Stomach (tissue), 9 donors: ENCODE measurements around the gene RTP2. TPM values are rescaled to one million over a fixed set of nuclear protein-coding genes. Genes with fewer than 3 reads are reported as not detected.

ENCODE experiments used
- DNase-seq, 2 donors: peaks; one replicate each; pipeline versions ENCODE4 v3.0.0 to v3.0.0-alpha.2; 2013 to 2019
- H3K27ac ChIP-seq, 5 donors: fragments of 200-600 bp in 4 of 5; sonication (generic) in 4 of 5; one replicate each; pipeline ENCODE4 v1.5.1; 2013 to 2019; ENCODE audit warnings: mild to moderate bottlenecking in 1 of 5, moderate library complexity in 1 of 5
- H3K27me3 ChIP-seq, 3 donors: fragments of 200-600 bp; sonication (generic); one replicate each; pipeline ENCODE4 v1.5.1; 2017 to 2019; ENCODE audit warnings: mixed run types in 1 of 3
- H3K36me3 ChIP-seq, 4 donors: fragments of 200-600 bp; sonication (generic); 1 replicate in 3 of 4; 2 replicates in 1 of 4; pipeline ENCODE4 v1.5.1; 2016 to 2019
- H3K4me1 ChIP-seq, 4 donors: fragments of 200-600 bp; sonication (generic); one replicate each; pipeline ENCODE4 v1.5.1; 2016 to 2019
- H3K4me3 ChIP-seq, 4 donors: fragments of 200-600 bp; sonication (generic) in 3 of 4; one replicate each; pipeline ENCODE4 v1.5.1; 2016 to 2019; ENCODE audit warnings: mild to moderate bottlenecking in 1 of 4
- H3K9me3 ChIP-seq, 4 donors: fragments of 200-600 bp; sonication (generic); one replicate each; pipeline ENCODE4 v1.5.1; 2016 to 2019
- EP300 ChIP-seq: sonication (generic); formaldehyde crosslinking; IDR thresholded peaks from one replicate; pipeline ENCODE4 v1.6.1; 2017; ENCODE audit warnings: antibody characterized with exemption
- POLR2A ChIP-seq, 4 donors: fragments of 450-650 bp; IDR thresholded peaks; one replicate each; pipeline ENCODE4 v1.6.1; 2016; ENCODE audit warnings: antibody characterized with exemption in 4 of 4, control low read depth in 2 of 4, mild to moderate bottlenecking in 1 of 4, moderate library complexity in 1 of 4
- POLR2AphosphoS5 ChIP-seq, 3 donors: sonication (generic); formaldehyde crosslinking; IDR thresholded peaks; one replicate each; pipeline ENCODE4 v1.6.1; 2016; ENCODE audit warnings: antibody characterized with exemption in 3 of 3
- WGBS, 5 donors: extraction: QIAGEN DNeasy Blood & Tissue Kit in 3 of 5; methylation state at CpG; one replicate each; pipeline versions ENCODE4 v1.1.5 to v1.1.7; 2013 to 2018; 5-methylcytosine and 5-hydroxymethylcytosine counted together
- intact Hi-C: fragments of 100-400 bp; cut with DNase I; formaldehyde crosslinking; loops from one replicate; pipeline ENCODE4 v1.15.1; 2023; ENCODE audit warnings: low total_unique reads
- polyA plus RNA-seq, 3 donors: library from polyadenylated mRNA; stranded (reverse); fragments of 200-250 nt; gene quantifications; one replicate each; pipeline ENCODE4 v1.2.3, GENCODE V29; 2013
- total RNA-seq, 5 donors: library from RNA; depleted of rRNA; stranded (reverse); fragments of >200 nt; gene quantifications; one replicate each; pipeline versions ENCODE4 v1.1.0 to v1.2.3, GENCODE V29; 2014 to 2016
- TF ChIP-seq, protein P1 (sequence below), 7 experiments: fragments of 450-650 bp in 4 of 7; fragments of 200-600 bp in 3 of 7; sonication (generic) in 3 of 7; IDR thresholded peaks; one replicate each; pipeline ENCODE4 v1.5.1; 2016 to 2019; ENCODE audit warnings: antibody characterized with exemption in 7 of 7, control low read depth in 2 of 7, mild to moderate bottlenecking in 1 of 7
- donor health status: healthy with polysubstance abuse.
- donor health status: Bipolar disorder and iron deficiency.
- donor health status: healthy.

The RTP2 gene
- total and polyA plus RNA-seq, 8 donors: not detected

- Histone ChIP-seq H3K36me3 (no peaks in the 10 kb centered on the region), H3K27ac (peak overlapping the region in 4 of 5 donors; percentile 93 to 100 (median 98)), H3K27me3 (no peaks in the 10 kb centered on the region), H3K4me3 (no peak overlapping the region), H3K4me1 (peaks cover 21 to 63% (median 42%) of the 10 kb centered on the region in 4 donors), H3K9me3 (no peaks in the 10 kb centered on the region)
- TF ChIP-seq, protein P1, sequence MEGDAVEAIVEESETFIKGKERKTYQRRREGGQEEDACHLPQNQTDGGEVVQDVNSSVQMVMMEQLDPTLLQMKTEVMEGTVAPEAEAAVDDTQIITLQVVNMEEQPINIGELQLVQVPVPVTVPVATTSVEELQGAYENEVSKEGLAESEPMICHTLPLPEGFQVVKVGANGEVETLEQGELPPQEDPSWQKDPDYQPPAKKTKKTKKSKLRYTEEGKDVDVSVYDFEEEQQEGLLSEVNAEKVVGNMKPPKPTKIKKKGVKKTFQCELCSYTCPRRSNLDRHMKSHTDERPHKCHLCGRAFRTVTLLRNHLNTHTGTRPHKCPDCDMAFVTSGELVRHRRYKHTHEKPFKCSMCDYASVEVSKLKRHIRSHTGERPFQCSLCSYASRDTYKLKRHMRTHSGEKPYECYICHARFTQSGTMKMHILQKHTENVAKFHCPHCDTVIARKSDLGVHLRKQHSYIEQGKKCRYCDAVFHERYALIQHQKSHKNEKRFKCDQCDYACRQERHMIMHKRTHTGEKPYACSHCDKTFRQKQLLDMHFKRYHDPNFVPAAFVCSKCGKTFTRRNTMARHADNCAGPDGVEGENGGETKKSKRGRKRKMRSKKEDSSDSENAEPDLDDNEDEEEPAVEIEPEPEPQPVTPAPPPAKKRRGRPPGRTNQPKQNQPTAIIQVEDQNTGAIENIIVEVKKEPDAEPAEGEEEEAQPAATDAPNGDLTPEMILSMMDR (IDR thresholded peaks at IDR 0.05): no peak
- TF ChIP-seq POLR2A (IDR thresholded peaks at IDR 0.05): no peak
- TF ChIP-seq EP300: no peak
- no peak for TF ChIP-seq POLR2AphosphoS5 (IDR thresholded peaks at IDR 0.05)
- no peak for DNase-seq
- WGBS, 5 donors: 46 to 52% (median 51%) methylated on average over 5 of the region's 5 CpGs
- intact Hi-C loops: no loop called here
These were observed 45.1 kb upstream of the RTP2 start for GRCh38 chr3:187747506-187747905.

DNA sequence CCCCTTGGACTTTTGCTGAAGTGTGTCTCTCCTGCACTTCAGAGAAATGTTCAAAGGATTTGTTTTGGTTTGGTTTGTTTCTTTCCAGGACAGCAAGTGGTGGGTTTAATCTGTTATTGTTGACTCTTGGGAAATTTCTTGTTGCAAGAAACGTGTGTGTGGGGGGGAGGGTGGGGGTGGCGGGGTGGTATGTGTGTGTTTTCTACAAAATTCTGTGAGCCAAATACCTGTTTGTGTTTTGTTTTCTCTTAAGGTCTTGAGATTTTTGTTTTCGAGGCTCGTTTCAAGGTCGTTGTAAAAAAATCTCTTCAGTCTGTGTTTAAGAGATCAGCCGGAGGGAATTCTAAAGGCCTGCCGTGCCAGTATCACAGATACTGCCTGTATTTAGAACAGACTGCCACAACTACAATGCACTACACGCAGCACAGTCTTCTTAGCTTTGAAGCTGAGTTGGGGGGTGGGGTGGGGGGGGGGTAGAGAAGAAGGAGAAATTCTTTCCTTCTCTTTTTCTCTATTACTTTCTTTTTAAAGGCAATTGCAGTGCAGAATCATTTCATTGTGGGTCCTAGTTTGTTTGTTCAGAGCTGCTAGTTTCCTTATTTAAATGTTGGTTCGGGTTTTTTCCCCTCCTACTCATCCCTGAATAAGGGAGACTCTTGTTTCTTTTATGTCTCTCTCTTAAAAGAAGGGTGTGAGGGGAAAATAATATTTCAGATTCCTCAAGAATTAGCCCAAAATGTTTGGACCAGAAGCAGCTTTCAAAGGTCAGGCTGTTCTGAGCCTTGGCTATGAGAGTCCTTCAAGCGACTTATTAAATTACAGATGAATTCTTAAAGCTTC, 44.3 kb upstream of the RTP2 start:
- H3K4me3 ChIP-seq: peak overlapping the region; percentile 57 to 83 (median 70)
- peak overlapping the region; percentile 50 to 100 (median 98) for H3K27ac ChIP-seq
- intact Hi-C loops: no loop called here
- no peak for TF ChIP-seq POLR2AphosphoS5 (IDR thresholded peaks at IDR 0.05)
- TF ChIP-seq, protein P1 (IDR thresholded peaks at IDR 0.05): no peak
- no peak for TF ChIP-seq EP300
- no peak for TF ChIP-seq POLR2A (IDR thresholded peaks at IDR 0.05)
- no peaks in the 10 kb centered on the region for H3K27me3 ChIP-seq
- peaks cover 28 to 71% (median 46%) of the 10 kb centered on the region in 4 donors for H3K4me1 ChIP-seq
- peak in 1 of 2 donors; percentile 67 for DNase-seq
- no peaks in the 10 kb centered on the region for H3K9me3 ChIP-seq
- no peaks in the 10 kb centered on the region for H3K36me3 ChIP-seq
- 16 to 32% (median 25%) methylated on average over 10 of the region's 10 CpGs for WGBS, 5 donors

- 9 to 18% (median 12%) methylated on average over 6 of the region's 6 CpGs for WGBS, 5 donors
- no peaks in the 10 kb centered on the region for H3K27me3 ChIP-seq
- H3K9me3 ChIP-seq: no peaks in the 10 kb centered on the region
- H3K27ac ChIP-seq: peak overlapping the region in 4 of 5 donors; percentile 93 to 100 (median 98)
- intact Hi-C loops: no loop called here
- peak overlapping the region; percentile 57 to 83 (median 70) for H3K4me3 ChIP-seq
- H3K4me1 ChIP-seq: peaks cover 29 to 73% (median 44%) of the 10 kb centered on the region in 4 donors
- DNase-seq: peak in 1 of 2 donors; percentile 42
- no peaks in the 10 kb centered on the region for H3K36me3 ChIP-seq
- TF ChIP-seq POLR2AphosphoS5 (IDR thresholded peaks at IDR 0.05): no peak
- TF ChIP-seq EP300: no peak
- TF ChIP-seq POLR2A (IDR thresholded peaks at IDR 0.05): no peak
- TF ChIP-seq, protein P1 (IDR thresholded peaks at IDR 0.05): peak in 1 of 7 experiments; percentile 3
These were observed 43.7 kb upstream of the RTP2 start for GRCh38 chr3:187746059-187746441.

GRCh38 chr3:187745201-187746058, 43.1 kb upstream of the RTP2 start, which contains the start of gene BCL6:
Gene BCL6 (minus strand): TSS chr3:187745468. CDS start chr3:187733693, 11,775 bp downstream.
- DNase-seq: peak; percentile 92 to 98
- H3K36me3 ChIP-seq: no peaks in the 10 kb centered on the region
- intact Hi-C loops: no loop called here
- TF ChIP-seq, protein P1 (IDR thresholded peaks at IDR 0.05): peak in 1 of 7 experiments; percentile 4
- peak; percentile 99 to 100 (median 99) for TF ChIP-seq POLR2AphosphoS5 (IDR thresholded peaks at IDR 0.05)
- TF ChIP-seq POLR2A (IDR thresholded peaks at IDR 0.05): peak in 2 of 4 donors; percentile 98 to 99
- peak; percentile 90 for TF ChIP-seq EP300
- peak within 1 kb of the TSS; percentile 93 to 100 (median 99) for H3K27ac ChIP-seq
- 0 to 1% (median 0%) methylated on average over 40 of the region's 40 CpGs for WGBS, 5 donors
- H3K4me3 ChIP-seq: peak within 1 kb of the TSS; percentile 57 to 83 (median 70)
- no peaks in the 10 kb centered on the region for H3K9me3 ChIP-seq
- peaks cover 26 to 72% (median 45%) of the 10 kb centered on the region in 4 donors for H3K4me1 ChIP-seq
- H3K27me3 ChIP-seq: no peaks in the 10 kb centered on the region
